ENCODE results near the gene DDI2. TPM values are rescaled to one million over a fixed set of nuclear protein-coding genes. Genes with fewer than 3 reads are reported as not detected.

Gene DDI2
- total RNA-seq, 1 donor from 2014 or later = 13.7 TPM

GRCh38 chr1:15701784-15702183 lies 84.5 kb downstream of the DDI2 start:
- Histone ChIP-seq H3K36me3 (ENCODE audit: control insufficient read depth, insufficient read depth, low read length) (peaks cover 11% of the 10 kb centered on the region), H3K27me3 (ENCODE audit: control insufficient read depth, insufficient read depth, low read length) (no peaks in the 10 kb centered on the region), H3K4me3 (ENCODE audit: low read depth, low read length) (no peak overlapping the region)
- no peak for TF ChIP-seq CTCF (IDR thresholded peaks at IDR 0.05; ENCODE audit: insufficient read depth, low read length, severe bottlenecking)
- no peak for DNase-seq (ENCODE audit: low read depth)
- peak; percentile 80 for FAIRE-seq

- peaks cover 10% of the 10 kb centered on the region for H3K36me3 ChIP-seq (ENCODE audit: control insufficient read depth, insufficient read depth, low read length)
- DNase-seq (ENCODE audit: low read depth) (peak; percentile 31), FAIRE-seq (no peak)
- H3K4me3 ChIP-seq (ENCODE audit: low read depth, low read length) = no peak overlapping the region
- H3K27me3 ChIP-seq (ENCODE audit: control insufficient read depth, insufficient read depth, low read length) = no peaks in the 10 kb centered on the region
- peak; percentile 35 for TF ChIP-seq CTCF (IDR thresholded peaks at IDR 0.05; ENCODE audit: insufficient read depth, low read length, severe bottlenecking)
Observed at GRCh38 chr1:15702722-15703550, 85.7 kb downstream of the DDI2 start.

- TF ChIP-seq CTCF (IDR thresholded peaks at IDR 0.05; ENCODE audit: insufficient read depth, low read length, severe bottlenecking) = no peak
- no peak overlapping the region for H3K4me3 ChIP-seq (ENCODE audit: low read depth, low read length)
- FAIRE-seq (no peak), DNase-seq (ENCODE audit: low read depth) (peak; percentile 79)
- peaks cover 10% of the 10 kb centered on the region for H3K36me3 ChIP-seq (ENCODE audit: control insufficient read depth, insufficient read depth, low read length)
- no peaks in the 10 kb centered on the region for H3K27me3 ChIP-seq (ENCODE audit: control insufficient read depth, insufficient read depth, low read length)
Observed at GRCh38 chr1:15703562-15703961, 86.3 kb downstream of the DDI2 start.

- TF ChIP-seq CTCF (IDR thresholded peaks at IDR 0.05; ENCODE audit: insufficient read depth, low read length, severe bottlenecking) = no peak
- no peak for FAIRE-seq
- peaks cover 10% of the 10 kb centered on the region for H3K36me3 ChIP-seq (ENCODE audit: control insufficient read depth, insufficient read depth, low read length)
- no peak for DNase-seq (ENCODE audit: low read depth)
- no peaks in the 10 kb centered on the region for H3K27me3 ChIP-seq (ENCODE audit: control insufficient read depth, insufficient read depth, low read length)
- no peak overlapping the region for H3K4me3 ChIP-seq (ENCODE audit: low read depth, low read length)
Observed at GRCh38 chr1:15704526-15705183, 87.4 kb downstream of the DDI2 start.

- Histone ChIP-seq H3K4me3 (ENCODE audit: low read depth, low read length) (no peak overlapping the region), H3K27me3 (ENCODE audit: control insufficient read depth, insufficient read depth, low read length) (no peaks in the 10 kb centered on the region), H3K36me3 (ENCODE audit: control insufficient read depth, insufficient read depth, low read length) (peaks cover 10% of the 10 kb centered on the region)
- TF ChIP-seq CTCF (IDR thresholded peaks at IDR 0.05; ENCODE audit: insufficient read depth, low read length, severe bottlenecking) = no peak
- FAIRE-seq = no peak
- DNase-seq (ENCODE audit: low read depth) = no peak
Observed at GRCh38 chr1:15705184-15705566, 87.9 kb downstream of the DDI2 start.

Measured in bronchial epithelial cell (primary cell).